A172 (cell line): Measurements from ENCODE around the gene INO80. TPM values are rescaled to one million over a fixed set of nuclear protein-coding genes. Genes with fewer than 3 reads are reported as not detected.
"Not testable (repeated sequence)": the region's sequence is repeated elsewhere in the genome, so short reads cannot be mapped to it uniquely, and the experiment has no call there.

ENCODE experiments used
- DNase-seq: peaks from one replicate; pipeline ENCODE4 v3.0.0-alpha.2; 2015; ENCODE audit warnings: low spot score
- total RNA-seq: library from RNA; depleted of rRNA; stranded (reverse); fragments of >200 nt; shearing (Covaris generic); gene quantifications from 2 replicates; pipeline ENCODE4 v1.2.3, GENCODE V29; 2014

Gene INO80
- total RNA-seq, 1 experiment from 2014 or later = 13.1 TPM

GRCh38 chr15:41121951-41122350 lies 5.9 kb upstream of the INO80 start:
- no peak for DNase-seq

- DNase-seq = no peak
Observed at GRCh38 chr15:41116962-41117252, 827 bp upstream of the INO80 start.

- DNase-seq = peak; percentile 36
Observed at GRCh38 chr15:41115652-41116115, 396 bp downstream of the INO80 start.

- peak; percentile 11 for DNase-seq
Observed at GRCh38 chr15:41115161-41115651, 874 bp downstream of the INO80 start.

- no peak for DNase-seq
Observed at GRCh38 chr15:41106947-41107346, 9.1 kb downstream of the INO80 start.

GRCh38 chr15:41105348-41106334 lies 10.4 kb downstream of the INO80 start:
- DNase-seq = no peak

- no peak for DNase-seq
Observed at GRCh38 chr15:41104234-41104633, 11.8 kb downstream of the INO80 start.

GRCh38 chr15:41102854-41103253 lies 13.2 kb downstream of the INO80 start:
- no peak for DNase-seq

GRCh38 chr15:41096178-41096577 lies 19.9 kb downstream of the INO80 start:
- DNase-seq = no peak

GRCh38 chr15:41085029-41085428 lies 31.1 kb downstream of the INO80 start:
- no peak for DNase-seq

GRCh38 chr15:41080144-41080543 lies 35.9 kb downstream of the INO80 start:
- no peak for DNase-seq

GRCh38 chr15:41079717-41080116 lies 36.4 kb downstream of the INO80 start:
- no peak for DNase-seq

GRCh38 chr15:41078879-41079278 lies 37.2 kb downstream of the INO80 start:
- DNase-seq = not testable (repeated sequence)

- no peak for DNase-seq
Observed at GRCh38 chr15:41078125-41078524, 38.0 kb downstream of the INO80 start.

GRCh38 chr15:41073028-41073427 lies 43.1 kb downstream of the INO80 start:
- DNase-seq = no peak

GRCh38 chr15:41072013-41072412 lies 44.1 kb downstream of the INO80 start:
- no peak for DNase-seq

- no peak for DNase-seq
Observed at GRCh38 chr15:41066516-41066915, 49.6 kb downstream of the INO80 start.

- no peak for DNase-seq
Observed at GRCh38 chr15:41061667-41062066, 54.4 kb downstream of the INO80 start.

- no peak for DNase-seq
Observed at GRCh38 chr15:41060505-41060904, 55.6 kb downstream of the INO80 start.

- DNase-seq = no peak
Observed at GRCh38 chr15:41056810-41057209, 59.3 kb downstream of the INO80 start.

GRCh38 chr15:41055706-41056105 lies 60.4 kb downstream of the INO80 start:
- no peak for DNase-seq

- DNase-seq = no peak
Observed at GRCh38 chr15:41051139-41051538, 64.9 kb downstream of the INO80 start.

GRCh38 chr15:41048852-41049251 lies 67.2 kb downstream of the INO80 start:
- no peak for DNase-seq
